Karpas-422 (cell line): Measurements from ENCODE around the gene MTERF1. TPM values are rescaled to one million over a fixed set of nuclear protein-coding genes. Genes with fewer than 3 reads are reported as not detected.
"Not testable (repeated sequence)": the region's sequence is repeated elsewhere in the genome, so short reads cannot be mapped to it uniquely, and the experiment has no call there.

Experiments
- DNase-seq: peaks from one replicate; pipeline ENCODE4 v3.0.0-alpha.2; 2015
- H2AFZ ChIP-seq: fragments of 200-600 bp; sonication (generic); 2 replicates; pipeline ENCODE4 v1.6.1; 2014; ENCODE audit warnings: antibody characterized with exemption, low read length, mixed read lengths
- H3K27ac ChIP-seq: fragments of 200-600 bp; sonication (generic); 2 replicates; pipeline ENCODE4 v1.5.1; 2014; ENCODE audit warnings: mild to moderate bottlenecking, low read length, moderate library complexity
- H3K27me3 ChIP-seq: fragments of 200-600 bp; sonication (generic); 2 replicates; pipeline ENCODE4 v1.6.1; 2014; ENCODE audit warnings: low read length, mixed read lengths
- H3K36me3 ChIP-seq: fragments of 200-600 bp; sonication (generic); 2 replicates; pipeline ENCODE4 v1.6.1; 2014; ENCODE audit warnings: low read length, mixed read lengths; ENCODE audit not compliant: insufficient read depth
- H3K4me1 ChIP-seq: fragments of 200-600 bp; sonication (generic); 2 replicates; pipeline ENCODE4 v1.6.1; 2014; ENCODE audit warnings: mild to moderate bottlenecking, low read length, mixed read lengths
- H3K4me2 ChIP-seq: fragments of 200-600 bp; sonication (generic); 2 replicates; pipeline ENCODE4 v1.6.1; 2014; ENCODE audit warnings: low read length, low read depth, mild to moderate bottlenecking; ENCODE audit not compliant: poor library complexity, severe bottlenecking
- H3K4me3 ChIP-seq: fragments of 200-600 bp; sonication (generic); 2 replicates; pipeline ENCODE4 v1.5.1; 2014; ENCODE audit warnings: mild to moderate bottlenecking, antibody characterized with exemption, low read length, mixed read lengths
- H3K79me2 ChIP-seq: fragments of 200-600 bp; sonication (generic); 2 replicates; pipeline ENCODE4 v1.6.1; 2014; ENCODE audit warnings: mild to moderate bottlenecking, low read length, mixed read lengths
- H3K9ac ChIP-seq: fragments of 200-600 bp; sonication (generic); 2 replicates; pipeline ENCODE4 v1.6.0; 2014; ENCODE audit warnings: low read length
- H3K9me2 ChIP-seq: fragments of 200-600 bp; sonication (generic), shearing (Covaris generic); replicated peaks from 2 replicates; pipeline ENCODE4 v1.6.0; 2014; ENCODE audit warnings: mild to moderate bottlenecking, low read length, moderate library complexity; ENCODE audit not compliant: insufficient read depth
- H3K9me3 ChIP-seq: fragments of 300-700, 200-600 bp; sonication (generic); 2 replicates; pipeline ENCODE4 v1.6.1; 2014; ENCODE audit warnings: low read length, mixed read lengths
- H4K20me1 ChIP-seq: fragments of 200-600 bp; sonication (generic); 2 replicates; pipeline ENCODE4 v1.6.1; 2014; ENCODE audit warnings: mild to moderate bottlenecking, antibody characterized with exemption, low read length, low read depth; ENCODE audit not compliant: insufficient read depth
- total RNA-seq: library from RNA; depleted of rRNA; stranded (reverse); fragments of >200 nt; shearing (Covaris generic); gene quantifications from 2 replicates; pipeline ENCODE4 v1.2.3, GENCODE V29; 2014; ENCODE audit warnings: low replicate concordance

MTERF1 gene
- total RNA-seq, 1 experiment from 2014 or later, result 25.5 TPM

GRCh38 chr7:91892099-91892705, 11.7 kb upstream of the MTERF1 start:
- H3K27me3 ChIP-seq, result no peaks in the 10 kb centered on the region
- H3K4me1 ChIP-seq, result no peaks in the 10 kb centered on the region
- no peak overlapping the region for H3K27ac ChIP-seq
- H2AFZ ChIP-seq, result no peak overlapping the region
- no peaks in the 10 kb centered on the region for H3K9me3 ChIP-seq
- H3K36me3 ChIP-seq, result no peaks in the 10 kb centered on the region
- no peaks in the 10 kb centered on the region for H3K79me2 ChIP-seq
- H3K9ac ChIP-seq, result no peak overlapping the region
- H3K9me2 ChIP-seq, result no peaks in the 10 kb centered on the region
- H4K20me1 ChIP-seq, result no peaks in the 10 kb centered on the region
- DNase-seq, result no peak
- no peak overlapping the region for H3K4me3 ChIP-seq
- H3K4me2 ChIP-seq, result no peak overlapping the region

GRCh38 chr7:91888271-91889175, 8.0 kb upstream of the MTERF1 start:
- not testable (repeated sequence) for H4K20me1 ChIP-seq, H3K27ac ChIP-seq, H3K4me1 ChIP-seq, H3K4me3 ChIP-seq, H3K79me2 ChIP-seq, H3K27me3 ChIP-seq, H3K36me3 ChIP-seq, DNase-seq, H3K9me3 ChIP-seq, H3K4me2 ChIP-seq, H3K9me2 ChIP-seq, H3K9ac ChIP-seq, H2AFZ ChIP-seq

GRCh38 chr7:91887336-91888213, 7.1 kb upstream of the MTERF1 start:
- not testable (repeated sequence) for H3K9me2 ChIP-seq, H3K36me3 ChIP-seq, H3K79me2 ChIP-seq, H3K9me3 ChIP-seq, H3K4me2 ChIP-seq, H3K4me3 ChIP-seq, H4K20me1 ChIP-seq, DNase-seq, H3K27ac ChIP-seq, H3K27me3 ChIP-seq, H3K9ac ChIP-seq, H3K4me1 ChIP-seq, H2AFZ ChIP-seq

GRCh38 chr7:91883676-91884362, 3.3 kb upstream of the MTERF1 start:
- Histone ChIP-seq H3K4me1 (peaks cover 18% of the 10 kb centered on the region), H3K9me2 (no peaks in the 10 kb centered on the region), H3K79me2 (peaks cover 17% of the 10 kb centered on the region), H4K20me1 (no peaks in the 10 kb centered on the region), H3K4me3 (no peak overlapping the region), H3K9me3 (no peaks in the 10 kb centered on the region), H3K36me3 (0 out of 2 replicates have a peak, but pooled peaks cover 2% of the 10 kb centered on the region), H3K4me2 (no peak overlapping the region), H3K9ac (no peak overlapping the region), H3K27me3 (no peaks in the 10 kb centered on the region), H3K27ac (no peak overlapping the region), H2AFZ (no peak overlapping the region)
- DNase-seq, result no peak

- H3K27me3 ChIP-seq, result no peaks in the 10 kb centered on the region
- H3K9ac ChIP-seq, result peak overlapping the region; percentile 85
- H3K79me2 ChIP-seq, result peaks cover 55% of the 10 kb centered on the region
- DNase-seq, result peak; percentile 46
- peak overlapping the region; percentile 83 for H3K4me2 ChIP-seq
- H3K4me1 ChIP-seq, result peaks cover 30% of the 10 kb centered on the region
- H3K4me3 ChIP-seq, result peak overlapping the region; percentile 89
- no peaks in the 10 kb centered on the region for H3K9me3 ChIP-seq
- no peak overlapping the region for H3K27ac ChIP-seq
- H3K9me2 ChIP-seq, result no peaks in the 10 kb centered on the region
- H4K20me1 ChIP-seq, result no peaks in the 10 kb centered on the region
- H2AFZ ChIP-seq, result no peak overlapping the region
- H3K36me3 ChIP-seq, result peaks cover 31% of the 10 kb centered on the region
These were observed 488 bp downstream of the MTERF1 start for GRCh38 chr7:91880016-91880412.

- Histone ChIP-seq H4K20me1 (no peaks in the 10 kb centered on the region), H3K9me2 (no peaks in the 10 kb centered on the region), H3K4me2 (no peak overlapping the region), H3K79me2 (peaks cover 86% of the 10 kb centered on the region), H3K27ac (no peak overlapping the region), H3K4me3 (no peak overlapping the region), H3K27me3 (no peaks in the 10 kb centered on the region), H3K9ac (no peak overlapping the region), H2AFZ (no peak overlapping the region), H3K36me3 (peaks cover 58% of the 10 kb centered on the region), H3K4me1 (peaks cover 30% of the 10 kb centered on the region), H3K9me3 (no peaks in the 10 kb centered on the region)
- DNase-seq, result no peak
These were observed 3.9 kb downstream of the MTERF1 start for GRCh38 chr7:91876391-91877133.

- Histone ChIP-seq H3K4me2 (no peak overlapping the region), H3K9ac (no peak overlapping the region), H3K4me3 (no peak overlapping the region), H3K27ac (no peak overlapping the region), H3K27me3 (no peaks in the 10 kb centered on the region), H4K20me1 (no peaks in the 10 kb centered on the region), H3K9me3 (no peaks in the 10 kb centered on the region), H3K4me1 (peaks cover 23% of the 10 kb centered on the region), H2AFZ (no peak overlapping the region), H3K36me3 (peaks cover 60% of the 10 kb centered on the region), H3K9me2 (no peaks in the 10 kb centered on the region), H3K79me2 (peaks cover 92% of the 10 kb centered on the region)
- DNase-seq, result no peak
These were observed 4.7 kb downstream of the MTERF1 start for GRCh38 chr7:91875851-91876250.
